ENCODE results near the gene CCDC187. TPM values are rescaled to one million over a fixed set of nuclear protein-coding genes. Genes with fewer than 3 reads are reported as not detected.
"Not testable (repeated sequence)": the region's sequence is repeated elsewhere in the genome, so short reads cannot be mapped to it uniquely, and the experiment has no call there.

CCDC187 gene
- total RNA-seq, 1 experiment from 2014 or later = not detected

DNA sequence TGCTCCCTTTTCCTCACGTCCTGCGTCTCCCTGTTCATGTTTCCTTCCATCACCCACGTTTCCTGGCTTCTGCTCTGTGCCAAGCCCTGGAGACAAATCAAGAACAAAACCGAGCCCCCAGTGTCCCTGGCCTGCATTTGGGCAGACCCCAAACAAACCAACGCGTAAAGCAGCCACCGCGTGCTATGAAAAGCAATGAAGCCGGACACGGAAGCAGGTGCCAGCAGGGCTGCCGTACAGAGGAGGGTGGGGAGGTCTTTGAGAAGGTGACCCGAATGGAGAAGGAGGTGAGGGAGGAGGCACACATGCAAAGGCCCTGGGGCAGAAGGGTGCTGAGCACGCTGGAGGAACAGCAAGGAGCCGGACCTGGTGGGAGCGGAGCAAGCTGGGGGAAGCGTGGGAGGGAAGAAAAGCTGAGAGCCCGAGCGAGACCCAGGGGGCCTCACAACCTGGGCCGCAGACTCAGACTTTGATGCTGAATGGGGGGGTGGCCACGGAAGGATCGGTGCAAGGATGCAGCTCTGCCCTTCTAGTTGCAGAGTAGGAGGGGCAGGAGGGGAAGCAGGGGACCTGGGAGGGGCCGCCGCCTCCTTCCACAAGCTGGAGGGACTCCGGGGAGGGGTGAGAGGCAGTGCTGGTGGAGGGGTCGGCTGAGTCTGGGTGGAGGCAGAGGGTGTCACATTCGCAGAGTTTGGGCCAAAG lies 56.9 kb downstream of the CCDC187 start:
- in situ Hi-C loops (cut with HindIII; ENCODE audit: low pct_unique_long_range_greater_than_20kb, low sequenced_read_pairs) = no loop called here
- DNase-seq (ENCODE audit: low read depth, low spot score) = no peak

DNA sequence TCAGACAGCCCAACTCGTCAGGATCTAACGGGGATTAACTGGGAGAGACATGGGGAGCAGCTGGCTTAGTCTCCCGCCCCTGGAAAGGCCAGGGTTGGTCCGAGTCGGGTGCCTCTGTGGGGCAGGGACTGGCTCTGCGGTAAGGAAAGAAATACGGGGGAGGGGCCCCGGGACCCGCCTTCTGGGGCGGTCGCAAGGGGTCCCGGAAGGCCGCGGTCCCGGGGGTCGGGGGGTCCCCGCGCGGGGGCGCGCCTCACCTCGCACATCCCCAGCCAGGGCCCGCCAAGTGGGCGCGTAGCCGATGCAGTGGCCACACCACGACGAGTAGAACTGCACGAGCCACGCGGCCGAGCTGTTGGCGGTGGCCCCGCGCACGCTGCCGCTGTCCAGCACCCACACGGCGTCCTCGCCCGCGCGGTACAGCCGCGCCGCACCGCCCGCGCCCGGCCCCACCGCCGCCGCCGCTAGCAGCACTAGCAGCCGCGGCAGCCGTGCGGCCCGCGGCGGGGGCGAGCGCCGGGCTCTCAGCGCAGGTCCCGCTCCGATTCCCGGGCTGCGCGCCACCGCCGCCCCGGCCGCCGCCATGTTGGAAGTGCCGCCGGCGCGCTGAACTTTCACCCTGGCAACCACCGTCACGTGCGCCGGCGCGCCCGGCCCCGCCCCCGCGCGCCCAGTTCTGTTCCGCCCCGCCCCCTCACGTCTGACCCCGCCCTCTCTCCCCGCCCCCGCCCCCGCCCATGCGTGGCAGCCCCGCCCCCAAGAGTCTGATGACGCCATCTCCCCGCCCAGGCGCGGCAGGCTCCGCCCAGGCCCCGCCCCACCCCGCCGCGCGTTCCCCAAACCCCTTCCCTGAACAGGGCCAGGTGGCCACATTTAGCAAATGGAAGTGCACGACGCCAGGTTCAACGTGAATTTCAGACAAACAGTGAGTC lies 58.4 kb downstream of the CCDC187 start, which contains the start of gene QSOX2:
Gene QSOX2, minus strand, starts transcription at position 594 of the 932 bp plus-strand sequence. Its CDS starts 9 bp downstream, at position 585.
- DNase-seq (ENCODE audit: low read depth, low spot score) = peak; percentile 70
- in situ Hi-C loops (cut with HindIII; ENCODE audit: low pct_unique_long_range_greater_than_20kb, low sequenced_read_pairs) = no loop called here

DNA sequence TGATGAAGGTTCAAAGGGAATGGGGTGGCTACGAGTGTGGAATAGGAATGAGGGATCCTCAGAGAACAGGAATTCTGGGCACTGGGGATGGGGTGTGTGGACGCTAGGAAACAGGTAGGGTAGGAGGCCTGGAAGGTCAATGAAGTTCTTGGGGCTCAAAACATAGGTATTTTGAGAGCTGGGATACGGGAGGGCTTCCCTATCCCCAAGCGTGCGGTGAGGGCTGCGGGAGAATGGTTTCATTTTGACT lies 59.0 kb downstream of the CCDC187 start:
- no peak for DNase-seq (ENCODE audit: low read depth, low spot score)
- in situ Hi-C loops (cut with HindIII; ENCODE audit: low pct_unique_long_range_greater_than_20kb, low sequenced_read_pairs) = no loop called here

DNA sequence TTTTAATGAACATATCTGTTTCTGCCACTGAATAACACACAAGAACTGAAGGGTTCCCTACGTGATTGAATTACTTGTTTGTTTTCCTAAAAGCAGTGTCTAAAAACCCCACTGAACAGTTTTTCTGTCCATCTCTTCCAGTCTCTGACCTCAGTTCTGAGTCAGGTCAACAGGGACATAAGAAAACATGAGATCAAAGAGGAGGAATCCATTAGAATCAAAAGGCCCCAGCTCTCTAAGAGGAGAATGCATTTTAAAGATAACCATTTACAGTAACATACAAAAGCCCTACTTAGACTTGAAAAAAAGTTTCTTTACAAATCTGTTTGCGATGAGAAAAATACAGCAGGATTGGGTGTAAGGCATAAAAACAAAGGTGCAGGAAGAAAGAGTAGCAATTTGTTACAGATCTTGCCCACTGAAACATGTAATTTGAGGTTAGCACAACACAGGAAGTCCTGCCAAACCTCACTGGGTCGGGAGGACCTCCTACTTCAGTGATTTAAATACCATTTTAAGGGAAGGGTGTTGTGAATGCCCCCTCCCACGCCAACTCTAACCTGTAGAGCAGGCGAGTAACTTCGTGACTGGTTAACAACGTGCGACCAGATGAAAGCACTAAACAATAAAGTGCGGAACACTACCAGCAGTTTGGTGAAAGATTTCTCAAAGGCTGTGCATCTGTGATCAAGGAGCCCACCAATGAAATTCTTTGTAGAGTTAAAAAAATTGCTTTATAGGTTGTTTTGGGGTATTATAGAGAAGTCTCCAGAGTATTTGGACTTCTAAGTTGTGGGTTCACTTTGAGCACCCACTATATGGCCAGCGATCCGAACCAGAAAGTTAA lies 59.5 kb downstream of the CCDC187 start:
- in situ Hi-C loops (cut with HindIII; ENCODE audit: low pct_unique_long_range_greater_than_20kb, low sequenced_read_pairs) = no loop called here
- no peak for DNase-seq (ENCODE audit: low read depth, low spot score)

DNA sequence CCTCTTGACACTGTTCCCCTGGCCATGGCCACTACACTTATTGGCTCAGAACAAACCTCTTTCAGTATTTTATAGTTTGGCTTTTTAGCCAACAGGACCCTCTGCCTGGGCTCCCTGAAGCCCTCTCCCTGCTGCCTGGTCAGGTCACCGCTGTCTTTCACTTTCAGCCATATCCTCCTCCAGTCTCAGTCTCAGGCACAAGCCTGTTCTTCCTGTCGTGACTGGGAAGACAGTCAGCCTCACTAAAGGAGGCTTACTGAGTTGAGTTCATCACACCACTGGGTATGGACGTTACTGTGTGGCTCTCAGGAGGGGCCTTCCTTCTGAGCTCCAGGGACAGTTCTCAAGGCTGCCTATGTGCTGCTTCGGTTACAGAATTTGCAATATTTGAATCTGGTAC lies 60.3 kb downstream of the CCDC187 start:
- DNase-seq (ENCODE audit: low read depth, low spot score) = no peak
- in situ Hi-C loops (cut with HindIII; ENCODE audit: low pct_unique_long_range_greater_than_20kb, low sequenced_read_pairs) = no loop called here

DNA sequence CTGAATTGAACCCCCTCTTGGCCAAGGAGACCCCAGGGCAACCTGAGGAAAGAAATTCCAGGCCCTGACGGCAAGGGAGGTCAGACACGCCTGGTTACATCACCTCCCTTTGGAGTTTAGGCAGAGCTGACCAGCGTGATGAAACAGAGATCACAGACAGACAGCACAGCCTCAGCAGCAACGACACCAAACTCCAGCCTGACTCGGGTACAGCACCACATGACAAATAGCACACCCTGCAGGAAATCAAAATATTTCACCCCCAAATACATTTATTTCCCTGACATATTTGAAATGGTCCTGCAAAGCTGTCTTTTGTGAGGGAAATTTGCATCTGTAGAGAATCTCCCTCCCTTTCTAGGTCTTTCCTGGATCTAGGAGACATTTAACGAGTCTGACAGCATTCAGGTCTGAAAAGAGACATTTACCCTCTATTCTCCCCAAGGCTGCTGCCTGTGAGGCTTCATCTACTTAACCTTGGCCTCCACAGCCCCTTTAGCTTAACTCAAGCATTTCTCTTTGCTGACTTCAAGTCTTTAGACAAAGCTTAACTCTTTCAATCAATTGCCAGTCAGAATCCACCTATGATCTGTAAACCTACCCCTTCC lies 60.9 kb downstream of the CCDC187 start:
- no peak for DNase-seq (ENCODE audit: low read depth, low spot score)

DNA sequence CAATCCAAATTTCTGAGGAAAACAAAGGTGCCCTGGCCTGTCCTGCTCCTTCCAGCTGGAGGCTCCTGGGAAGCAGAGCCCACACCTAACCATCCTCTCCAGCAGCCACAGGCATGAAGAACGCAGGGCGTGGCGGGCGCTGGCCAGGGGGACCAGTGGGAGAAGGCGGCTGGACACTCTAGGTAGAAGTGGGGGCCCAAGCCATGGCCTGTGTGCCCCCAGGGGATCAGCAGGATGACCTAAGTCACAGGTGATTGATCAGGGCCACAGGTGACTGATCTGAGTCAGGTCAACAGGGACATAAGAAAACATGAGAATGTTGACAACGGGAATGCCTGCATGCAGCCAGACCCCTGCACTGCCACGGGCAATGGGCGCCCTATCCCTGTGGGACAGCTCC lies 61.6 kb downstream of the CCDC187 start:
- in situ Hi-C loops (cut with HindIII; ENCODE audit: low pct_unique_long_range_greater_than_20kb, low sequenced_read_pairs) = no loop called here
- DNase-seq (ENCODE audit: low read depth, low spot score) = no peak

More for the DNA sequence above, 60.9 kb downstream of the CCDC187 start:
- in situ Hi-C loops (cut with HindIII; ENCODE audit: low pct_unique_long_range_greater_than_20kb, low sequenced_read_pairs) = no loop called here

DNA sequence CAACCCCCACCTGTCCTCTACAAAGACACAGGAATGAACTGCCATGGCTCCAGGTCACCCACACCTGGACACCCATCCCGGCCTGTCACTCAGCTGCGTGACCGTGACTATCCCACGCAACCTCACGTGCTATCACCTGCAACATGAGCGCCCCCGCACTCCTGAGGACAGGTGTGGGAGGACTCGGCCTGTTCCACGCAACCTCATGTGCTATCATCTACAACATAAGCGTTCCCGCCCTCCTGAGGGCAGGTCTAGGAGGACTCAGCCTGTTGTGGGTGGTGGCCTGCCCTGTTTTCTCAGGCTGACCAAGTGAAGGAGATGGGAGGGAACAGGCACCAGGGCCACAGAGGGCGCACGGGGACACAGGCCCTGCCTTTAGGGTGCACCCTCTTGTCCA lies 62.4 kb downstream of the CCDC187 start:
- DNase-seq (ENCODE audit: low read depth, low spot score) = no peak
- in situ Hi-C loops (cut with HindIII; ENCODE audit: low pct_unique_long_range_greater_than_20kb, low sequenced_read_pairs) = no loop called here

DNA sequence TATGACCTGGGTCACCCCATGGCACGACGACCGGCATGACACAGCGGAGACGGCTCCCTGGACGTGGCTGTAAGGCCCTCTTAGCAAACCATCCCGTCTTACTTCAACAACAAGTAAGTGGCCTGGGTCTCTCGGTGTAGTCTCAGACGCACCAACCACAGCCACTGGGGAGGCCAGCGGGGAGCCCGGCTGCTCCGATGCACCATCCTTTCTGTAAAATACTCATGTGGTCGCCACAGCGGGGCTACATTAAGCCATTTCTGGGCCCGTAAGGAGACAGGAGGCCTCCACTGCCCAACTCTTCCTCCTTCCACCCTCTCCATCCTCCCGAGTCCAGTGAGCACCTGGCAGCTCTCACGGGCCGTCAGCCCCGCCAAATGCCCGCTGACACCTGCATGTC lies 63.0 kb downstream of the CCDC187 start:
- in situ Hi-C loops (cut with HindIII; ENCODE audit: low pct_unique_long_range_greater_than_20kb, low sequenced_read_pairs) = no loop called here

DNA sequence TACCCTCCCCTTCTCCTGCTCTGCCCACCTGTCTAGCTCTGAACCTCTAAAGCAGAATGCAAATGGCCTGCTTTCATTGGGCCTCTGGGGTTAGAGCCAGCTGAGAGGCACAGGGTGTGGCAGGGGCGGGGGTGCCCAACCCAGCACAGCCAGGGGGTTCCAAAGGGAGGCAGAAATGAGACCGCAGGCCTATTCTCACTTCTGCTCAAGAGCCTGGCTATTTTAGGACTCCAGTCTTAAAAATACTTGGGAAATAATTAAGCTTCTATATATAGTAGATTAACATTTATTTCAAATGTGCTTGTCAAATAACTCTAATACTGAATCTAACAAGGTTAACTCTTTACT lies 63.9 kb downstream of the CCDC187 start:
- DNase-seq (ENCODE audit: low read depth, low spot score) = no peak
- in situ Hi-C loops (cut with HindIII; ENCODE audit: low pct_unique_long_range_greater_than_20kb, low sequenced_read_pairs) = no loop called here

More for the DNA sequence above, 63.0 kb downstream of the CCDC187 start:
- DNase-seq (ENCODE audit: low read depth, low spot score) = no peak

DNA sequence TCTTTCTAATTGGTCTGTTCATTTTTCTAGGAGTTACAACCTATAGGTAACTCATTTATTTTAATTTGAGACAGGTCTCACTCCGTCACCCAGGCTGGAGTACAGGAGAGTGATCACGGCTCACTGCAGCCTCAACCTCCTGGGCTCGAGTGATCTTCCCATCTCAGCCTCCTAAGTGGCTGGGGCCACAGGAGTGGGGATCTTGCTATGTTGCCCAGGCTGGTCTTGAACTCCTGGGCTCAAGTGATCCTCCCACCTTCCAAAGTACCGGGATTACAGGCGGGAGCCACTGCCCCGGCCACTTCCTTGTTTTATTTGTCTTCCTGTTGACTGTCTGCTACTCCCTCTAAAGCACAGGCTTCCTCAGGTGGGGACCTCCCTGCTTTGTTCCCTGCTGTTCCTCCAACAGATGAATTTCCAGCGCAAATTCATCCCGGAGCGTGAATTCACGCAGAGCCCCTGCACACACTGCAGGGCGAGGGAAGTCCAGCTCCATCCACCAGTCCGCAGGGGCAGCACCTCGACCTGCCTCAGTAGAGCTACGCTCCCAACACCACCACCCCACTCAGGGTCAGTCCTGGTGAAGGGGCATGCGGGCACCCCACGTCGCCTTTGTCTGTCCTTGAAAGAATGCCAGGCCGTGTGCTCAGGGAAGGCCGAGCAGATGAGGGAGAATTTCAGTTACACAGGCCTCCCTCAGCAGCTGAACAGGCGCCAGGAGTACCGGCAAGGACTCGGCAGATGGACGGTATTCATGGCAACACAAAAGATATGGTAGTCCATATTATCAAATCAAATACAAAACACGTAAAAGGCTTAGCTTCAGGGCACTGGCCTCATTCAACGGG lies 64.5 kb downstream of the CCDC187 start:
- in situ Hi-C loops (cut with HindIII; ENCODE audit: low pct_unique_long_range_greater_than_20kb, low sequenced_read_pairs) = no loop called here
- DNase-seq (ENCODE audit: low read depth, low spot score) = no peak

DNA sequence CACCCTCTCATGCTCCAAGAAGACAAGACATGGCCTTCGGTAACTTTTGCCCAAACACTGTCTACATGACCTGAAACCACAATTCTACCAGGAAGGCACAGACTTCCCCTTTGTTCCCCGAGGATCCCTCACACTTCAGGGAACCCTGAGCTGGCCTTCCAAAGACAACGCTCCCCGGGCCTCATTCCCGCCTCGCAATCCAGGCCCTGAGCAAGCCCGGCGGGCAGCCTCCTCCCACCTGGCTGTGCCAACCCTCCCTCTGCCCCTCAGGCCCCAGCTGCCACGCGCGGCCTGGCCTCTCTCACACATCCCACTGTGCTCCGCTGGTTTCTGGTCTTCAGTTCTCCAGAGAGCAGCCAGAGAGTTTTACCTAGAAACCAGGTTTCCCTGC lies 65.6 kb downstream of the CCDC187 start:
- DNase-seq (ENCODE audit: low read depth, low spot score) = no peak
- in situ Hi-C loops (cut with HindIII; ENCODE audit: low pct_unique_long_range_greater_than_20kb, low sequenced_read_pairs) = no loop called here

DNA sequence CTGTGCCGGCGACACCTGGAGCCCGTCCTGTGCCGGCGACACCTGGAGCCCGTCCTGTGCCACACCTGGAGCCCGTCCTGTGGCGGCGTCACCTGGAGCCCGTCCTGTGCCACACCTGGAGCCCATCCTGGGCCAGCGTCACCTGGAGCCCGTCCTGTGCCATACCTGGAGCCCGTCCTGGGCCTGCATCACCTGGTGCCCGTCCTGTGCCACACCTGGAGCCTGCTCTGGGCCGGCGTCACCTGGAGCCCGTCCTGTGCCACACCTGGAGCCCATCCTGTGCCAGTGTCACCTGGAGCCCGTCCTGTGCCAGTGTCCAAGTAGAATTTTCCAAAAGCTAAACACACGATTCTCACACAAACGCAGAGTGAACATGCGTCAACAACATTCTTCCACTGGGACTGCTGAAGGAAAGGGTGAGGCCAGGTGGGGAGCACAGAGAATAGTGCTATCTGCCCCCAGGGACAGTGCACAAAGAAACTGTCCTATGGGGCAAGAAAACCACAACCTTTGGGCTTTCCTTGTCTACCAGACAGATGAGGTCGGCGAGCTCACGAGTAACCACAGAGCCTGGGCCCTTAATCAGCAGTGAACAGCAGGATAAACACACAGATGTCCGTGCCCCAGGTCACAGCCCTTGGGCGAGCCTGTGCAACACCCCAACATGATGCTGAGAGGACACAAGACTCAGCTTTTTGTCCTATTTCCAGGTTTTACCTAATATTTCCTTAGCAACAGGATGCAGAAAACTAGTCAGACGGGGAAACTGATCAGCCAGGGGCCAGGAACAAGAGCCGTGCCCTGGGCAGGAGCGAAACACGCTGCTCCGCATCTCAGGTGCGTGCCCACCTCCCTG lies 66.2 kb downstream of the CCDC187 start:
- DNase-seq (ENCODE audit: low read depth, low spot score) = no peak
- in situ Hi-C loops (cut with HindIII; ENCODE audit: low pct_unique_long_range_greater_than_20kb, low sequenced_read_pairs) = no loop called here

DNA sequence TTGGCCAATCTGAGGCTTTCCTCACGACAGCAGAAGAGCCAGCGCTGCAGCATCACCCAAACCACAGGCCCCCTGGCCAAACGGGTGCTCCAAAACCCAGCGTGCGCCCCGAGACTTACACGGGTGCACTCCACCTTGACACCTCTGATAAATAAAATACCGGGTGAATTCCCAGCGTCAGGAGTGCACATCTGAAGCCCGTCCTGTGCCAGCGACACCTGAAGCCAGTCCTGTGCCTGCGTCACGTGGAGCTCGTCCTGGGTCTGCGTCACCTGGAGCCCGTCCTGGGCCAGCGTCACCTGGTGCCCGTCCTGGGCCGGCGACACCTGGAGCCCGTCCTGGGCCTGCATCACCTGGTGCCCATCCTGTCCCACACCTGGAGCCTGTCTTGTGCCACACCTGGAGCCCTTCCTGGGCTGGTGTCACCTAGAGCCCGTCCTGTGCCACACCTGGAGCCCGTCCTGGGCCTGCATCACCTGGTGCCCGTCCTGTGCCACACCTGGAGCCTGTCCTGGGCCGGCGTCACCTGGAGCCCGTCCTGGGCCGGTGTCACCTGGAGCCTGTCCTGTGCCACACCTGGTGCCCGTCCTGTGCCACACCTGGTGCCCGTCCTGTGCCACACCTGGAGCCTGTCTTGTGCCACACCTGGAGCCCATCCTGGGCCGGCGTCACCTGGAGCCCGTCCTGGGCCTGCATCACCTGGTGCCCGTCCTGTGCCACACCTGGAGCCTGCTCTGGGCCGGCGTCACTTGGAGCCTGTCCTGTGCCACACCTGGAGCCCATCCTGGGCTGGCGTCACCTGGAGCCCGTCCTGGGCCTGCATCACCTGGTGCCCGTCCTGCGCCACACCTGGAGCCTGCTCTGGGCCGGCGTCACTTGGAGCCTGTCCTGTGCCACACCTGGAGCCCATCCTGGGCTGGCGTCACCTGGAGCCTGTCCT lies 67.2 kb downstream of the CCDC187 start:
- in situ Hi-C loops (cut with HindIII; ENCODE audit: low pct_unique_long_range_greater_than_20kb, low sequenced_read_pairs); DNase-seq (ENCODE audit: low read depth, low spot score): not testable (repeated sequence)

DNA sequence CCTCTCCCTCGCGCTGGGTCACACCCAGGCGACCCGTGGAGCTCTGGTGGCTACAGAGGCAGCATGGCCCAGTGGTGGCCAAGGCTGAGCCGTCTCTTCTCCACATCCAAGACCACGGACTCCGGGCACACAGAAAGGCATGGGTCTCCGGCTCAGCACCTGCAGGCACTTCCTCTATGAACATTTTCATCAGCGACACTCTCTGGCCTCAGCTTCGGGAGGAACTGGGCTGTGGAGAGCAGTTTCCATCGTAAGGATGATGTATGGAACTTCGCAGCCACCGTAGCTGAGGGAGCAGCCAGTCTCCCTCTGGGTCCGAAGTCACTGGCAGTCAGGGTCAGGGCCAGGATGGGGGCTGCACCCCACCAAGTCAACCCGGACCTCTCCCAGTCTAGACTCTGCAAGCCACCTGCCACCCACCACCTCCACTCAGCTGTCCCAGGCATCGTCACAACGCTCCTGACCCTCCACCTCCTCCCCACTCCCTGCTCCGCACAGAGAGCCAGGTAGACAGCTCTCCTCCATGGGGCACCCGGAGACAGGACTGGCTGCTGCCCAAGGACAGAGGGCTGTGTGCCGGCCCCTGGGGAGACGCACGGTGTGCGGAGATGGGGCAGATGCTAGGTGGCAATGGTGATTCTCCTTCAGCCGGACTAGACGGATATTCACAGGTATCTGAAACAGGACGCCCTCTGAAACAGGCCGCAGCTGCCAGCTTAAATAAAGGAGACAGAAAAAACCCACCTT lies 68.0 kb downstream of the CCDC187 start:
- in situ Hi-C loops (cut with HindIII; ENCODE audit: low pct_unique_long_range_greater_than_20kb, low sequenced_read_pairs) = no loop called here

More for the DNA sequence above, 68.0 kb downstream of the CCDC187 start:
- no peak for DNase-seq (ENCODE audit: low read depth, low spot score)
